Endothelial cell (in vitro differentiated cells): Measurements from ENCODE around the gene C9orf50. TPM values are rescaled to one million over a fixed set of nuclear protein-coding genes. Genes with fewer than 3 reads are reported as not detected.
"Not testable (repeated sequence)": the region's sequence is repeated elsewhere in the genome, so short reads cannot be mapped to it uniquely, and the experiment has no call there.

Experiments
- DNase-seq: peaks from one replicate; pipeline ENCODE4 v3.0.0; 2021; ENCODE audit warnings: low spot score
- H3K27ac Mint-ChIP-seq: one replicate; pipeline ENCODE4 v1.8.0; 2021; ENCODE audit warnings: mixed read lengths, inconsistent platforms; ENCODE audit not compliant: unreplicated experiment
- H3K27me3 Mint-ChIP-seq: one replicate; pipeline ENCODE4 v1.8.0; 2021; ENCODE audit warnings: mild to moderate bottlenecking, moderate library complexity, mixed read lengths, inconsistent platforms; ENCODE audit not compliant: unreplicated experiment
- H3K36me3 Mint-ChIP-seq: one replicate; pipeline ENCODE4 v1.8.0; 2021; ENCODE audit warnings: mild to moderate bottlenecking, low read depth, mixed read lengths, inconsistent platforms; ENCODE audit not compliant: unreplicated experiment
- H3K4me1 Mint-ChIP-seq: one replicate; pipeline ENCODE4 v1.8.0; 2021; ENCODE audit warnings: mild to moderate bottlenecking, mixed read lengths, inconsistent platforms; ENCODE audit not compliant: unreplicated experiment
- H3K4me3 Mint-ChIP-seq: one replicate; pipeline ENCODE4 v1.8.0; 2021; ENCODE audit warnings: mild to moderate bottlenecking, mixed read lengths, inconsistent platforms; ENCODE audit not compliant: unreplicated experiment
- H3K9me3 Mint-ChIP-seq: one replicate; pipeline ENCODE4 v1.8.0; 2021; ENCODE audit warnings: mixed read lengths, inconsistent platforms; ENCODE audit not compliant: unreplicated experiment
- CTCF ChIP-seq: fragments of 200-600 bp; sonication (generic); IDR thresholded peaks from one replicate; pipeline ENCODE4 v1.5.0; 2021; ENCODE audit warnings: antibody characterized with exemption; ENCODE audit not compliant: unreplicated experiment
- total RNA-seq: library from RNA; stranded (reverse); fragmentation: NEBNext Ultra II Directional; extraction: Animal tissue kit (Norgen Biotek cat#: 25700); gene quantifications from one replicate; pipeline ENCODE4 v1.2.1, GENCODE V29; 2021; ENCODE audit not compliant: unreplicated experiment

Gene C9orf50
- total RNA-seq, 1 donor from 2014 or later, result not detected

DNA sequence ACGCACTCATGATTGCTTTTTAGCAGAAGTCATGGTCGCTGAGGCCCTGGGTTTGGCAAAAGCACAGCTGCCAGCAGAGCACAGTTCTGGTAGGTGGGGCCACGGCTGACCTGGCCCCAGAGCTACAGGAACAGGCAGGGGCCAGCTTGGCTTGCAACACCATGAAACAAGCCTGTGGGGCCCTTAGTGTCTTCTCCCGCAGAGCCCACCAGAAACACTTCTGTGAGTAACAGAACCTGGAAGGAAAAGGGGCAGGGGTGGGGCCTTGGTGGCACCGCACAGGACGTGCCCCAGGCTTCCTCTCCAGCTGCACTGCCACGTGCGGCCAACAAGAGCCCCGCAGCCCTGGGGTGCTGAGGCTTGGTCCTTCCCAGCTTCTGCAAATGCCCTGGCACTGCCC, 16.2 kb upstream of the C9orf50 start:
- DNase-seq, result no peak
- peaks cover 7% of the 10 kb centered on the region for H3K4me1 Mint-ChIP-seq
- H3K9me3 Mint-ChIP-seq, result no peaks in the 10 kb centered on the region
- peaks cover 10% of the 10 kb centered on the region for H3K27me3 Mint-ChIP-seq
- peaks cover 27% of the 10 kb centered on the region for H3K36me3 Mint-ChIP-seq
- no peak overlapping the region for H3K27ac Mint-ChIP-seq
- no peak overlapping the region for H3K4me3 Mint-ChIP-seq
- TF ChIP-seq CTCF, result no peak

GRCh38 chr9:129636343-129636742, 15.4 kb upstream of the C9orf50 start:
- peaks cover 26% of the 10 kb centered on the region for H3K36me3 Mint-ChIP-seq
- not testable (repeated sequence) for DNase-seq, H3K27ac Mint-ChIP-seq

DNA sequence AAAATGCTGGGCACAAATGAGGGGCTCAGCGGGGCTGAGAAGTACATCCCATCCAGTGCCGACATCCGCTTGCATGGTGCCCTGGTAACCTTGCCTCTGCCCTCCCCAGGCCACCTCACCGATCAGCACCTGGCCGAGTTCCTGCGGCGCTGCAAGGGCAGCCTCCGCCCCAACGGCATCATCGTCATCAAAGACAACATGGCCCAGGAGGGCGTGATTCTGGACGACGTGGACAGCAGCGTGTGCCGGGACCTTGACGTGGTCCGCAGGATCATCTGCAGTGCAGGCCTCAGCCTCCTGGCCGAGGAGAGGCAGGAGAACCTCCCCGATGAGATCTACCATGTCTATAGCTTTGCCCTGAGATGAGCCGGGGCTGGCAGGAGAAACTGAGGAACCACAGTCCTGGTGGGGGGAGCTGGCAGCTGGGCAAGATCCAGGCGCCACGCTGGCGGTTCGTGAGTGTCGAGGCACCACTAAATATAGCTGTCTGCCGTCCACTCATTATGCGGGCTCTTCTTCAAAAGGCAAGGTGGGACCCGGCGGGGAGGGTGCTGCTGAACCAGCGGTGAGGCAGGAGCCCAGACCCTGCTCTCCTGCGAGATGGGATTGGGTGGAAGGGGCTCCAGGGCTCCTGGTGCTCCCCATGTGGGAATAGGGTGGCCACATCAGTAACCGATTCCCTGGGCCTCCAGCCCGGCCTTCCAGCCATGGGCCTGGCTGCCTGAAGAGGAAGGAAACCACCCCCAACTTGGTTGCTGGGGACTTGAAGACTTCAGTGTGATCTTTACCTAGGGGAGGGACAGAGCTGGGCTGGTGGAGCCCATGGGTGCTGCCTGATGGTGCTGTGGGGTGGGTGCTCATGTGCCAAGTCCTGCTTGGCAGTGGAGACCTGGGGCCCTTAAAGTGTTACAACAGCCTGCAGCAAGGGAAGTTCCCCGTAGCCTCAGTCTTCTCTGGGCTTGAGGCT, 14.5 kb upstream of the C9orf50 start:
- peaks cover 22% of the 10 kb centered on the region for H3K36me3 Mint-ChIP-seq

More at GRCh38 chr9:129636343-129636742, 15.4 kb upstream of the C9orf50 start:
- peaks cover 11% of the 10 kb centered on the region for H3K27me3 Mint-ChIP-seq
- not testable (repeated sequence) for H3K9me3 Mint-ChIP-seq, H3K4me3 Mint-ChIP-seq, H3K4me1 Mint-ChIP-seq

GRCh38 chr9:129633848-129634247, 12.9 kb upstream of the C9orf50 start:
- Mint-ChIP-seq H3K27ac (no peak overlapping the region), H3K4me1 (no peaks in the 10 kb centered on the region), H3K9me3 (no peaks in the 10 kb centered on the region), H3K27me3 (peaks cover 8% of the 10 kb centered on the region), H3K4me3 (no peak overlapping the region), H3K36me3 (peaks cover 22% of the 10 kb centered on the region)
- TF ChIP-seq CTCF, result no peak
- no peak for DNase-seq

More for the DNA sequence above, 14.5 kb upstream of the C9orf50 start:
- Mint-ChIP-seq H3K27ac (no peak overlapping the region), H3K4me1 (no peaks in the 10 kb centered on the region), H3K4me3 (peak overlapping the region; percentile 21), H3K27me3 (peaks cover 8% of the 10 kb centered on the region), H3K9me3 (no peaks in the 10 kb centered on the region)
- no peak for TF ChIP-seq CTCF
- DNase-seq, result no peak

DNA sequence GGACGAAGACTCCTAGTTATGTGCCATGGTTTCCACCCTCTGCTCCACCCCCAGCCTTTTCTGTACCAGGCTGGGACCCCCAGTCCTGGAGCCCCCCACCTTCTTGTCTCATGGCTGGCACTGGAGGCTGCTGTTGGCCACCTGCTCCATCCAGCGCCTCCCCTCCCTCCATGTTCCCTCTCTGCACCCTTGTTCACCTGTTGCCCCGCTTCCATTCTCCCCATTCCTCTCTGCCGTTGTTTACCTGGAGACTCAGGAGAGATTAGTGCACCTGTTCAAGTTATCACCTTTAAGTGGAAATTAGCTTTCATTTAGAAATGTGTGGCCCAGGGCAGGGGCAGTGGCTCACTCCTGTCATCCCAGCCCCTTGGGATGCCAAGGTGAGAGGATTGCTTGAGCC, 12.3 kb upstream of the C9orf50 start:
- no peak for DNase-seq
- Mint-ChIP-seq H3K36me3 (peaks cover 18% of the 10 kb centered on the region), H3K27me3 (peaks cover 5% of the 10 kb centered on the region)

More for the DNA sequence above, 12.3 kb upstream of the C9orf50 start:
- no peak overlapping the region for H3K27ac Mint-ChIP-seq
- no peak for TF ChIP-seq CTCF
- no peaks in the 10 kb centered on the region for H3K9me3 Mint-ChIP-seq
- no peak overlapping the region for H3K4me3 Mint-ChIP-seq
- peaks cover 4% of the 10 kb centered on the region for H3K4me1 Mint-ChIP-seq
